GM15510 (cell line): ENCODE data around the gene PI4KA.

Experiments used
- POLR2A ChIP-seq: IDR thresholded peaks from 3 replicates; pipeline ENCODE4 v1.6.1; 2011; ENCODE audit warnings: borderline replicate concordance; ENCODE audit not compliant: insufficient read length; ENCODE audit errors: extremely low read depth

The PI4KA gene

GRCh38 chr22:20781272-20781990, 77.2 kb downstream of the PI4KA start:
- TF ChIP-seq POLR2A, result no peak

- TF ChIP-seq POLR2A, result no peak
Measured at GRCh38 chr22:20779818-20780158, 78.8 kb downstream of the PI4KA start.

DNA sequence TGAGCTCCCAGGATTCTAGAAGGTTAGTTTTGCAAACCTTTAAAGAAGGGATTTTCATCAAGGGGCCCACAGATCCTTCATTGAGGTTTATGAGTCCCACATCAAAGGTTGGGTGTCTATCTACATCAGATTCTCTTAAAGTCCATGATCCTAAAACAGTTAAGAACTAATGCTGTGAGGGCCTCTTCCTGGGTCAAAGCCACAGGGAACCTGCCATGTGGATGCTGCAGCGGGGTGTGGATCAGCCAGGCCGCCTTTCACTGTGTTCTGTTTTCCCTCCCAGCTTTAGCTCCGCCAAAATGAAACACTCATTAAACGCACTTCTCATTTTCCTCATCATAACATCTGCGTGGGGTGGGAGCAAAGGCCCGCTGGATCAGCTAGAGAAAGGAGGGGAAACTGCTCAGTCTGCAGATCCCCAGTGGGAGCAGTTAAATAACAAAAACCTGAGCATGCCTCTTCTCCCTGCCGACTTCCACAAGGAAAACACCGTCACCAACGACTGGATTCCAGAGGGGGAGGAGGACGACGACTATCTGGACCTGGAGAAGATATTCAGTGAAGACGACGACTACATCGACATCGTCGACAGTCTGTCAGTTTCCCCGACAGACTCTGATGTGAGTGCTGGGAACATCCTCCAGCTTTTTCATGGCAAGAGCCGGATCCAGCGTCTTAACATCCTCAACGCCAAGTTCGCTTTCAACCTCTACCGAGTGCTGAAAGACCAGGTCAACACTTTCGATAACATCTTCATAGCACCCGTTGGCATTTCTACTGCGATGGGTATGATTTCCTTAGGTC, 79.4 kb downstream of the PI4KA start:
- TF ChIP-seq POLR2A, result no peak

DNA sequence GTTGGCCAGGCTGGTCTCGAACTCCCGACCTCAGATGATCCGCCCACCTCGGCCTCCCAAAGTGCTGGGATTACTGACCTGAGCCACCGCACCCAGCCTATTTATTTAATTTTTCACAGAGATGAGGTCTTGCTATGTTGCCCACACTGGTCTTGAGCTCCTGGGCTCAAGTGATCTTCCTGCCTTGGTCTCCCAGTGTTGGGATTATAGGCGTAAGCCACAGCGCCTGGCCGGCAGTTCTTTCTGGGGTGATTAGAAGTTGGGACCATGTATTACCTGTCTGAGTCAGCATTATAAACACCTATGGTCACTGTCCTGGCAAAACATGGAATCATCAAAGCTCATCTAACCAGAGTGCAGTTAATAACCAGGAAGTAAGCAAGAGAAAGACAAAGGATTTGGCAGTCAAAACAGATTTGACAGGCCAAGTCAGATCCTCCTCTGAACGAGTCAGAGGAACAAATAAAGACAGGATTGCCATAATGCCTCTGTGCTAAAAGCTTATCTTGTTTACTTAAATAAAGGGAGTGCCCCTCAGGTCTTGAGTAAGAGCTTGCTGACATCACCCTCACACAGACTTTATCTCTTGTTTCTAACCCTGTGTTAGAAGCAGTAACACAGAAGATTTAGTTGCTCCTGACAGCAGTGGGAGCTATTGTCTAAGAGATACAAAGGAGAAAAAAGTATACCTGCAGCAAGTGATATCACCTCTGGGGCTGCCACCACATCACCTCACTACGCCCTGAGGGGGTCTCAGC, 81.0 kb downstream of the PI4KA start:
- TF ChIP-seq POLR2A, result no peak

DNA sequence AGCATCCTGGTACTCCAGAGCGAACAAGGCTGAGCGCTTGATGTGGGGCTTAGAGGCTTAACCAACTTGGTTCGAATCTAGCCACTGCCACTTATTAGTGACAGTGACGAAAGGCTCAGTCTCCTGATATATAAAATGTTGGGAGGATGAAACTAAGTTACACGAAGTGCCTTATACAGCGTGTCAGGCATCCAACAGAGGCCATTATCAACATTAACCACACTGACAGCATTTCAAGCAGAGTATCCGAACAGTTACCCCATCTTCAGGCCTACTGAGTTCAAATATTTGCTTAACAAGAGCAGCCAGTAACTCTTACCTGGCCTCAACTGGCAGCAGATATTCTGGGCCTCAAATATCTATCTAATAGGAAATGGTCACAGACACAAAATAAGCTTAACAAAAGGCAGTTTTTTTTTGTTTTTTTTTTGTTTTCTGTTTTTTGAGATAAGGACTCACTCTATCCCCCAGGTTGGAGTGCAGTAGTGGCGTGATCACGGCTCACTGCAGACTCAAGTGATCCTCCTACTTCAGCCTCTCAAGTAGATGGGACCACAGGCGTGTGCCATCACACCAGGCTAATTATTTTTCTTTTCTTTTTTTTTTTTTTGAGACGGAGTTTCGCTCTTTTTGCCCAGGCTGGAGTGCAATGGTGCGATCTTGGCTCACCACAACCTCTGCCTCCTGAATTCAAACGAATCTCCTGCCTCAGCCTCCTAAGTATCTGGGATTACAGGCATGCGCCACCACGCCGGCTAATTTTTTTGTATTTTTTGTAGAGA, 81.8 kb downstream of the PI4KA start:
- no peak for TF ChIP-seq POLR2A

GRCh38 chr22:20775342-20775895, 83.2 kb downstream of the PI4KA start:
- no peak for TF ChIP-seq POLR2A

DNA sequence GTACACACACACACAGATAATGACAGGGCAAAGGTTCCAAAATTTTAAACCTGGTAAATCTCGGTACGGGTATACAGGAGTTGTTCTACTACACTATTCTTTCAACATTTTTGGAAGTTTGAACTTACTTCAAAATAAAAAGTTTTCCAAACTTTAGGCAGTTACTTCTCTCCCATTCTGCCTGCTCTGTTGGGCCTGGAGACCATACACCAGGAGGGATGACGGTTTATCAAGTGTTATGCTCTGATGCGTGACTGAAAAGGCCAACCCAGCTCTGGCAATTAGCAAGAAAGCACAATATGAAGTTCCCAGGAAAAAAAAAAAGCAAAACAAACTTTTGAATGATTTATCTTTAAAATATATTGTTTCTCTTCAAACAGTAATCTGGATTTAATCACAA, 83.7 kb downstream of the PI4KA start:
- no peak for TF ChIP-seq POLR2A

GRCh38 chr22:20773793-20774212, 84.8 kb downstream of the PI4KA start, which contains the start of gene SERPIND1:
SERPIND1 (plus strand) TSS chr22:20774113; CDS start chr22:20779313, 5,200 bp downstream.
- no peak for TF ChIP-seq POLR2A

DNA sequence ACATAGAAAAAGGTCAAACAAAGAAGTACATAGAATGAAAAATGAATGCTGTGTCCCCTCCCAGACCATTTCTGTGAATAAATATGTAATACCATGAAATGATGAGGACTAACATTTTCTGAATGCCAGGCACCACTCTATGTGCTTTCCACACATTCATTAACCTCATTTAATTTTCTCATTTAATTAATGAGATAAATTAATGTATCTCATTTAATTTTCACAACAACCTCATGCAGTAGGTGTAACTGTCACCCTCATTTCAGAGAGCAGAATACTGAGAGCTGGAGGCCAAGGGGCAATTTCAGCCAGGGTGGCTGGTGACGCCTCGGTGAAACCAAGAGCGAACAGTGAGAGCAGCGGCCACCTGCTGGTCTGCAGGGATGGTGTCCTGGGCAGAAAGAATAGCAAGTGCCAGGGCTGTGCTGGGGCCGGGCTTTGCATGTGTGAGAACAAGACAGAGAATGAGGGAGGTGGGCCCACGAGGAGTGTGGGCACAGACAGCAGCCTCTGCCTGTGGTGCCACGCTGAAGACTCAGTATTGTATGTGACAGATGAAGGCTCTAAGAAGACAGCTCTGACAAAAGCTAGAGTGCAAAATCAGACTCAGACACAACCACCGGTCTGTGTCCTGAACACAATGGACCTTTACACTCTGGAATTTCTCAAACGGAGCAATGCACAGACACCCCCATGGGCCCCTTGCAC, 86.5 kb downstream of the PI4KA start:
- TF ChIP-seq POLR2A, result no peak

- no peak for TF ChIP-seq POLR2A
Measured at GRCh38 chr22:20766530-20766929, 92.1 kb downstream of the PI4KA start.

DNA sequence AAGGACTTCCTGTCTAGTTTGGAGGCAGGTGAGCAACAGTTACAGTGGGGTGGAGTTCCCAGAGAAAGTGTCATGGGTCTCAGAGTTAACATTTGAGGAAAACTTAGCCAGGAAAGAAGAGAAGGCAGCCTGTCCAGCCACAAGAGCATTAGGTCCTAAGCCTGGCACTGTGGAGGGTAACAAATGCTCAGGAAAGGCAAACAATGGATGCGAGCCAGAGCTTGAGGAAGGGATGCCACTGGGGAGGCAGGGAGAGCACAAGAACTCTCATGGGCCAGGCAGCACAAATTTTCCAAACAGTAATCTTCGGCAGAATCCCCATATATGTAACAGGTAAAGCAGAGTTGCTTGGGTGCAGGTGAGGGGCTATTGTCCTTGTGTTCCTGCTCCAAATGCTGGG, 92.7 kb downstream of the PI4KA start:
- TF ChIP-seq POLR2A, result no peak

GRCh38 chr22:20764729-20765128, 93.9 kb downstream of the PI4KA start:
- no peak for TF ChIP-seq POLR2A

DNA sequence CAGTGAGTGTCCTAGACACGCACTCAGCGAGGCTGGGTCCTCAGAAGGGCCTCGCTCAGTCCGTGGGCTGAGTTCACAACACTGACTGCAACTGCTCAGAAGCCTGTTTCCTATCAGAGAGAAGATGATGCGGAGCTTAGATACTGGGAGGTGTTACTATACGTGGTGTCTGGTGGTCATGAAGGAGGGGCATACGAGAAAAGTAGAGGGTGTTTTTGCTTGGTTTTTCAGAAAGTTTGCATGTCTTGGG, 94.2 kb downstream of the PI4KA start:
- no peak for TF ChIP-seq POLR2A
